ENCODE data around the gene SULT4A1.

DNA sequence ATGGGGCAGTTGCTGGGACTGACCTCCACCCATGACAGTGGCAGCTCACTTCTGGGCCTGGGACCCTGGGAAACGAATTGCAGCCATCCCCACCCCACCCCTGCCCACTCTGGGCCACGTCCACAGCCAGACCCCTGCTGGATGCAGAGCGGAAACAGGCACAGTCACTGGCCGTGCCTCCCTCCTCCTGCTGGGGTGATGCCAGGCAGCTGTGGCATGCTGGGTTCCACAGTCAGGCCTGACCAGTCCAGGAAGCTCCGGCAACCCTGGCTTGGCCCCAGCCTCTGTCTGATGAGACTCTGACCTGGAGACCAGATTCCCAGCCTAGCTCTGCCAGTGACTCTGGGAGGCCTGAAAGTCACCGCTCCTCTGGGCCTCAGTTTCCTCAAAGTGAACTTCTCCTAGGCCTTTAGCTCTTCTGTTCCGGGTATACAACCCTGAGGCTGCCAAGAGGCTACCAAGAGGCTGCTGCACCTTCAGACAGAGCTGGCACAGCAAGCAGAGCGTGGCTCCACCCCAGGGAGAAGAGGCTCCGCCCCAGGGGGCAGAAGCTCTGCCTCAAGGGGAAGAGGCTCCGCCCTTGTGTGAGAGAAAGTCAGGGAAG is 8.9 kb downstream of the SULT4A1 start:
- TF ChIP-seq, protein P1, sequence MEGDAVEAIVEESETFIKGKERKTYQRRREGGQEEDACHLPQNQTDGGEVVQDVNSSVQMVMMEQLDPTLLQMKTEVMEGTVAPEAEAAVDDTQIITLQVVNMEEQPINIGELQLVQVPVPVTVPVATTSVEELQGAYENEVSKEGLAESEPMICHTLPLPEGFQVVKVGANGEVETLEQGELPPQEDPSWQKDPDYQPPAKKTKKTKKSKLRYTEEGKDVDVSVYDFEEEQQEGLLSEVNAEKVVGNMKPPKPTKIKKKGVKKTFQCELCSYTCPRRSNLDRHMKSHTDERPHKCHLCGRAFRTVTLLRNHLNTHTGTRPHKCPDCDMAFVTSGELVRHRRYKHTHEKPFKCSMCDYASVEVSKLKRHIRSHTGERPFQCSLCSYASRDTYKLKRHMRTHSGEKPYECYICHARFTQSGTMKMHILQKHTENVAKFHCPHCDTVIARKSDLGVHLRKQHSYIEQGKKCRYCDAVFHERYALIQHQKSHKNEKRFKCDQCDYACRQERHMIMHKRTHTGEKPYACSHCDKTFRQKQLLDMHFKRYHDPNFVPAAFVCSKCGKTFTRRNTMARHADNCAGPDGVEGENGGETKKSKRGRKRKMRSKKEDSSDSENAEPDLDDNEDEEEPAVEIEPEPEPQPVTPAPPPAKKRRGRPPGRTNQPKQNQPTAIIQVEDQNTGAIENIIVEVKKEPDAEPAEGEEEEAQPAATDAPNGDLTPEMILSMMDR (IDR thresholded peaks at IDR 0.05) = no peak
- TF ChIP-seq POLR2AphosphoS5 (IDR thresholded peaks at IDR 0.05) (no peak), POLR2A (IDR thresholded peaks at IDR 0.05; ENCODE audit: low read depth) (no peak)
